GM21367 (cell line): ENCODE results near the gene POP4.

Experiments
- ATAC-seq: cut with Tn5 transposase; IDR thresholded peaks from one replicate; pipeline ENCODE4 v1.9.1; 2021; ENCODE audit not compliant: unreplicated experiment

POP4 gene

GRCh38 chr19:29660835-29661234 is 54.8 kb downstream of the POP4 start:
- ATAC-seq = no peak

GRCh38 chr19:29662278-29662603 is 56.2 kb downstream of the POP4 start:
- no peak for ATAC-seq

- ATAC-seq = no peak
These were observed 56.7 kb downstream of the POP4 start for GRCh38 chr19:29662604-29663404.

- ATAC-seq = no peak
These were observed 58.0 kb downstream of the POP4 start for GRCh38 chr19:29663861-29664752.

- no peak for ATAC-seq
These were observed 58.7 kb downstream of the POP4 start for GRCh38 chr19:29664753-29665214.

- peak; percentile 88 for ATAC-seq
These were observed 59.2 kb downstream of the POP4 start, which contains the start of gene PLEKHF1 for GRCh38 chr19:29665215-29665825. Gene PLEKHF1 (plus strand): TSS chr19:29665461. CDS start chr19:29673840, 8,379 bp downstream.

- ATAC-seq = no peak
These were observed 59.9 kb downstream of the POP4 start for GRCh38 chr19:29665826-29666577.
